T47D (cell line): ENCODE data around the gene TNFAIP8L2.

Source experiments
- DNase-seq, 2 experiments: peaks; one replicate each; pipeline versions ENCODE4 v3.0.0 to v3.0.0-alpha.2; 2011 to 2012; ENCODE audit warnings: low read depth in 1 of 2, low spot score in 1 of 2
- JUND ChIP-seq: IDR thresholded peaks from 2 replicates; pipeline ENCODE4 v1.6.1; 2012; ENCODE audit warnings: low read depth
- in situ Hi-C: cut with HindIII; loops from 2 replicates; pipeline ENCODE4 v1.10.0; 2016; ENCODE audit warnings: low sequenced_read_pairs, low pct_unique_long_range_greater_than_20kb

TNFAIP8L2 gene

GRCh38 chr1:151157067-151157531, 650 bp downstream of the TNFAIP8L2 start:
- in situ Hi-C loops, result no loop called here
- no peak for TF ChIP-seq JUND
- DNase-seq, result no peak

- in situ Hi-C loops, result no loop called here
- TF ChIP-seq JUND, result no peak
- no peak for DNase-seq
These were observed 1.9 kb downstream of the TNFAIP8L2 start for GRCh38 chr1:151158326-151158725.

GRCh38 chr1:151158751-151159251, 2.4 kb downstream of the TNFAIP8L2 start:
- in situ Hi-C loops, result no loop called here
- DNase-seq, result no peak
- TF ChIP-seq JUND, result no peak

- no peak for DNase-seq
- in situ Hi-C loops, result no loop called here
- no peak for TF ChIP-seq JUND
These were observed 2.9 kb downstream of the TNFAIP8L2 start for GRCh38 chr1:151159373-151159772.

- TF ChIP-seq JUND, result no peak
- in situ Hi-C loops, result no loop called here
- DNase-seq, result peak in 1 of 2 experiments; percentile 38
These were observed 8.4 kb downstream of the TNFAIP8L2 start for GRCh38 chr1:151164732-151165280.

GRCh38 chr1:151165281-151165737, 8.9 kb downstream of the TNFAIP8L2 start:
- in situ Hi-C loops, result no loop called here
- DNase-seq, result no peak
- no peak for TF ChIP-seq JUND

- in situ Hi-C loops, result no loop called here
- peak; percentile 89 to 100 for DNase-seq
- no peak for TF ChIP-seq JUND
These were observed 9.5 kb downstream of the TNFAIP8L2 start, which contains the start of the genes LYSMD1 and SCNM1 for GRCh38 chr1:151165738-151166504. LYSMD1 (minus strand) TSS chr1:151165902; CDS start chr1:151165258, 644 bp downstream. SCNM1 (plus strand) TSS chr1:151166144; CDS start chr1:151166153, 9 bp downstream.

- in situ Hi-C loops, result no loop called here
- no peak for TF ChIP-seq JUND
- DNase-seq, result peak in 1 of 2 experiments; percentile 30
These were observed 10.1 kb downstream of the TNFAIP8L2 start for GRCh38 chr1:151166505-151166956.

- TF ChIP-seq JUND, result no peak
- DNase-seq, result no peak
- in situ Hi-C loops, result no loop called here
These were observed 10.7 kb downstream of the TNFAIP8L2 start for GRCh38 chr1:151167116-151167515.

- DNase-seq, result no peak
- in situ Hi-C loops, result no loop called here
- TF ChIP-seq JUND, result no peak
These were observed 14.7 kb downstream of the TNFAIP8L2 start for GRCh38 chr1:151171190-151171589.

- in situ Hi-C loops, result no loop called here
- no peak for TF ChIP-seq JUND
- DNase-seq, result no peak
These were observed 18.7 kb downstream of the TNFAIP8L2 start for GRCh38 chr1:151175041-151175741.

- in situ Hi-C loops, result no loop called here
- no peak for DNase-seq
- TF ChIP-seq JUND, result no peak
These were observed 19.4 kb downstream of the TNFAIP8L2 start, which contains the start of gene TMOD4 for GRCh38 chr1:151175863-151176262. TMOD4 (minus strand) TSS chr1:151175981; CDS start chr1:151174875, 1,106 bp downstream.
